Loucy (cell line): ENCODE data around the gene PTPRB.

Source experiments
- H2AFZ ChIP-seq: fragments of 200-600 bp; sonication (generic); 2 replicates; pipeline ENCODE4 v1.6.0; 2016; ENCODE audit warnings: antibody characterized with exemption, mild to moderate bottlenecking, low read length, moderate library complexity
- H3F3A ChIP-seq: fragments of 200-600 bp; 2 replicates; pipeline ENCODE4 v1.6.0; 2016; ENCODE audit warnings: antibody characterized with exemption, low read depth, mild to moderate bottlenecking
- H3K27me3 ChIP-seq: fragments of 200-600 bp; sonication (generic); 2 replicates; pipeline ENCODE4 v1.6.1; 2014; ENCODE audit warnings: low read length, mild to moderate bottlenecking; ENCODE audit not compliant: insufficient read depth, poor library complexity, severe bottlenecking
- H3K36me3 ChIP-seq: fragments of 200-600 bp; sonication (generic); 2 replicates; pipeline ENCODE4 v1.6.1; 2016; ENCODE audit warnings: low read length; ENCODE audit not compliant: insufficient read depth
- H3K4me1 ChIP-seq: fragments of 200-600 bp; sonication (generic); 2 replicates; pipeline ENCODE4 v1.5.1; 2014; ENCODE audit warnings: low read length, mild to moderate bottlenecking; ENCODE audit not compliant: insufficient read depth, poor library complexity, severe bottlenecking
- H3K4me2 ChIP-seq: fragments of 200-600 bp; sonication (generic); 2 replicates; pipeline ENCODE4 v1.6.0; 2014; ENCODE audit warnings: antibody characterized with exemption, low read length, low read depth, mild to moderate bottlenecking; ENCODE audit not compliant: poor library complexity, severe bottlenecking
- H3K4me3 ChIP-seq: fragments of 200-600 bp; sonication (generic); 2 replicates; pipeline ENCODE4 v1.5.1; 2014; ENCODE audit warnings: low read length, mild to moderate bottlenecking, mixed read lengths; ENCODE audit not compliant: poor library complexity, severe bottlenecking
- H3K79me2 ChIP-seq: fragments of 200-600 bp; sonication (generic); 2 replicates; pipeline ENCODE4 v1.6.1; 2014; ENCODE audit warnings: low read length; ENCODE audit not compliant: insufficient read depth
- H3K9ac ChIP-seq: fragments of 200-600 bp; sonication (generic); 2 replicates; pipeline ENCODE4 v1.6.0; 2014; ENCODE audit warnings: mild to moderate bottlenecking, low read depth, low read length, moderate library complexity; ENCODE audit not compliant: poor library complexity, severe bottlenecking
- H3K9me2 ChIP-seq: fragments of 200-600 bp; sonication (generic); replicated peaks from 2 replicates; pipeline ENCODE4 v1.6.1; 2016; ENCODE audit warnings: low read depth, low read length, mixed read lengths
- H3K9me3 ChIP-seq: fragments of 200-600 bp; sonication (generic); 2 replicates; pipeline ENCODE4 v1.6.1; 2014; ENCODE audit warnings: mild to moderate bottlenecking, antibody characterized with exemption, low read length, low read depth; ENCODE audit not compliant: insufficient read depth
- H4K20me1 ChIP-seq: fragments of 200-600 bp; sonication (generic); 2 replicates; pipeline ENCODE4 v1.6.0; 2014; ENCODE audit warnings: antibody characterized with exemption, low read length, mild to moderate bottlenecking; ENCODE audit not compliant: insufficient read depth, poor library complexity, severe bottlenecking
- EZH2phosphoT487 ChIP-seq: fragments of 200-600 bp; IDR thresholded peaks from 2 replicates; pipeline ENCODE4 v1.6.1; 2018; ENCODE audit warnings: antibody characterized with exemption, mild to moderate bottlenecking, moderate library complexity, borderline replicate concordance
- TF ChIP-seq, protein P1 (sequence below): fragments of 200-600 bp; sonication (generic); conservative IDR thresholded peaks from 2 replicates; pipeline ENCODE4 v1.5.1; 2014; ENCODE audit warnings: mild to moderate bottlenecking, antibody characterized with exemption, low read length

The PTPRB gene

DNA sequence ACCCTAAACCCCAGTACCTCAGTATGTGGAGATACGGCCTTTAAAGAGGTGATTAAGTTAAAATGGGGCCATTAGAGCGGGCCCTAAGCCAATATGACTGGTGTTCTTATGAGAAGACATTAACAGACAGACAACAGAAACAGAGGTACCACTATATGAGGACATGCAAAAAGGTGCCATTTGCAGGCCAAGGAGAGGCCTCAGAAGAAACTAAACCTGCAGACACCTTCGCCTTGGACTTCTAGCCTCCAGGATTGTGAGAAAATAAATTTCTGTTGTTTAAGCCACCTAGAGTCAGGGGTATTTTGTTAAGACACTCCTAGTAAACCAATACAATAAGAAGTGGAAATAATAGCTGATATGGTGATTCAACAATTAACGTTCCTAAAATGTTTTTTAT, 32.6 kb downstream of the PTPRB start:
- H3K36me3 ChIP-seq, result no peaks in the 10 kb centered on the region
- H3K4me1 ChIP-seq, result no peaks in the 10 kb centered on the region
- no peaks in the 10 kb centered on the region for H3K27me3 ChIP-seq
- no peaks in the 10 kb centered on the region for H3K79me2 ChIP-seq
- no peaks in the 10 kb centered on the region for H3K9me3 ChIP-seq
- H3K4me3 ChIP-seq, result no peak overlapping the region
- H4K20me1 ChIP-seq, result no peaks in the 10 kb centered on the region
- H2AFZ ChIP-seq, result no peak overlapping the region
- no peak overlapping the region for H3K9ac ChIP-seq
- no peaks in the 10 kb centered on the region for H3F3A ChIP-seq
- TF ChIP-seq, protein P1, sequence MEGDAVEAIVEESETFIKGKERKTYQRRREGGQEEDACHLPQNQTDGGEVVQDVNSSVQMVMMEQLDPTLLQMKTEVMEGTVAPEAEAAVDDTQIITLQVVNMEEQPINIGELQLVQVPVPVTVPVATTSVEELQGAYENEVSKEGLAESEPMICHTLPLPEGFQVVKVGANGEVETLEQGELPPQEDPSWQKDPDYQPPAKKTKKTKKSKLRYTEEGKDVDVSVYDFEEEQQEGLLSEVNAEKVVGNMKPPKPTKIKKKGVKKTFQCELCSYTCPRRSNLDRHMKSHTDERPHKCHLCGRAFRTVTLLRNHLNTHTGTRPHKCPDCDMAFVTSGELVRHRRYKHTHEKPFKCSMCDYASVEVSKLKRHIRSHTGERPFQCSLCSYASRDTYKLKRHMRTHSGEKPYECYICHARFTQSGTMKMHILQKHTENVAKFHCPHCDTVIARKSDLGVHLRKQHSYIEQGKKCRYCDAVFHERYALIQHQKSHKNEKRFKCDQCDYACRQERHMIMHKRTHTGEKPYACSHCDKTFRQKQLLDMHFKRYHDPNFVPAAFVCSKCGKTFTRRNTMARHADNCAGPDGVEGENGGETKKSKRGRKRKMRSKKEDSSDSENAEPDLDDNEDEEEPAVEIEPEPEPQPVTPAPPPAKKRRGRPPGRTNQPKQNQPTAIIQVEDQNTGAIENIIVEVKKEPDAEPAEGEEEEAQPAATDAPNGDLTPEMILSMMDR, result no peak
- no peak for TF ChIP-seq EZH2phosphoT487
- no peak overlapping the region for H3K4me2 ChIP-seq
- no peaks in the 10 kb centered on the region for H3K9me2 ChIP-seq

DNA sequence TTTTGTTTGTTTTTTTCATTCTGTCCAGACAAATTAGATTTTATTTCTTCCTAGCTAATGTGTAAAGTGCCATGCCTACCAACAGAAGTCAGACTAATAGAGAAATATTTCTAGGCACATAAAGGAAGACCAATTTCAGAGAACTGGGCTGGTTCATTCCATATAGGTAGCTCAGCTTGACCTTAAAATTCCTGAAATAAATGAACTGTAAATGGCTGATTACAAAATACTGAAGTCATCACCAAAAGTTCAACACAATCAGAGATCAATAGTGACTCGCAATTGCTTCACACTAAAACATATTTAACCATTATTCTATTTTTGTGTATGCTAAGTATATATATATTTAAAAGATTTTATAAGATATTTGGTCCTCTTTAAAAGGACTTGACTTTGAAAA, 34.2 kb downstream of the PTPRB start:
- no peaks in the 10 kb centered on the region for H3K27me3 ChIP-seq

DNA sequence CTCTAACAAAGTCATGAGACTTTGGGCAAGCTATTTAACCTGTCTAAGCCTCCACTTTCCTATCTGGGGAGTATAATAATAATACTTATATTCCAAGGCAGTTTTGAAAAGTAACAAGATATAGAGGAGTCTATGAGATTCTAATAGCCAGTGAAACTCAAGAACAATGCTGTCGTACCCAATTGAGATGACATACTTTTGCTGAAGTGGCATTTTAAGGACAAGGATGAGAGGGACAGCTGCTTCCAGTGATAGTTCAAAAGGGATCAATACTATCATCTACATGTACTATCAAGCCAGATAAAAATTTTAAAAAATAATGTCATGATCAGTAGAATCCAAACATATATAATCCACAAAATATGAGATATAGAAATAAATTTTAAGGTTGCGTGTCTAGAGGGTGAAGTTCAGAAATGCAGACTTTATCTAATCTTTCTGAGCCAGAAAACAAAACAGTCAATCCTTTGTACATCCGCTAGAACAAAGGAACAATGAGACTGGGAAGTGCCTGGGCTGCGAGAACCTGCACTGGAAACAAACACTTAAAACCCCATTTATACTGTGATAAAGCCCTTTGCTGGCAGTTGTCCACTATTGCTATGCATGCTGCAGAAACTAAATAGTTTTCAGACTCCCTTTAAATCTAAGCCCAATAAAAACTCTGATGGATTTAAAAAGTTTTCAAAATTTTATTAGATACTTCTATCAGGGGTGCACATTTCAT, 38.6 kb downstream of the PTPRB start:
- Histone ChIP-seq H3F3A (no peaks in the 10 kb centered on the region), H3K4me3 (no peak overlapping the region), H3K36me3 (no peaks in the 10 kb centered on the region), H2AFZ (no peak overlapping the region), H3K4me2 (no peak overlapping the region), H3K9me2 (no peaks in the 10 kb centered on the region), H4K20me1 (no peaks in the 10 kb centered on the region), H3K4me1 (no peaks in the 10 kb centered on the region), H3K27me3 (no peaks in the 10 kb centered on the region), H3K79me2 (no peaks in the 10 kb centered on the region), H3K9me3 (no peaks in the 10 kb centered on the region), H3K9ac (no peak overlapping the region)
- TF ChIP-seq EZH2phosphoT487, result no peak
- TF ChIP-seq, protein P1, result no peak

More for the DNA sequence above, 34.2 kb downstream of the PTPRB start:
- TF ChIP-seq, protein P1, result no peak
- no peak for TF ChIP-seq EZH2phosphoT487
- no peaks in the 10 kb centered on the region for H3K79me2 ChIP-seq
- no peaks in the 10 kb centered on the region for H3F3A ChIP-seq
- no peaks in the 10 kb centered on the region for H3K9me2 ChIP-seq
- H2AFZ ChIP-seq, result no peak overlapping the region
- no peak overlapping the region for H3K9ac ChIP-seq
- no peak overlapping the region for H3K4me2 ChIP-seq
- no peaks in the 10 kb centered on the region for H3K9me3 ChIP-seq
- H3K4me1 ChIP-seq, result no peaks in the 10 kb centered on the region
- no peaks in the 10 kb centered on the region for H3K36me3 ChIP-seq
- no peak overlapping the region for H3K4me3 ChIP-seq
- no peaks in the 10 kb centered on the region for H4K20me1 ChIP-seq
